HepG2 (cell line): ENCODE measurements around the gene PEF1. TPM values are rescaled to one million over a fixed set of nuclear protein-coding genes. Genes with fewer than 3 reads are reported as not detected.

Source experiments
- AHDC1 ChIP-seq: sonication (generic); formaldehyde crosslinking; IDR thresholded peaks from 2 replicates; pipeline ENCODE4 v1.5.1; 2020; ENCODE audit warnings: mild to moderate bottlenecking, missing genetic modification reagents, borderline replicate concordance
- DDIT3 ChIP-seq: sonication (generic); formaldehyde crosslinking; IDR thresholded peaks from 2 replicates; pipeline ENCODE4 v1.4.0; 2020; ENCODE audit warnings: mild to moderate bottlenecking, missing genetic modification reagents
- DMAP1 ChIP-seq: IDR thresholded peaks from 2 replicates; pipeline ENCODE4 v1.6.1; 2016
- GLI4 ChIP-seq: sonication (generic); formaldehyde crosslinking; IDR thresholded peaks from 2 replicates; pipeline ENCODE4 v1.5.1; 2020; ENCODE audit warnings: missing genetic modification reagents, mild to moderate bottlenecking, moderate library complexity, borderline replicate concordance
- IRF2 ChIP-seq: IDR thresholded peaks from 2 replicates; pipeline ENCODE4 v1.6.1; 2018; ENCODE audit warnings: missing genetic modification reagents, missing compliant biosample characterization
- MTF2 ChIP-seq: sonication (generic); formaldehyde crosslinking; IDR thresholded peaks from 2 replicates; pipeline ENCODE4 v1.5.0; 2020; ENCODE audit warnings: missing genetic modification reagents, borderline replicate concordance
- RERE ChIP-seq: IDR thresholded peaks from 2 replicates; pipeline ENCODE4 v1.6.1; 2016; ENCODE audit warnings: low read depth, missing genetic modification reagents, missing compliant biosample characterization
- SATB2 ChIP-seq: sonication (generic); formaldehyde crosslinking; IDR thresholded peaks from 2 replicates; pipeline ENCODE4 v1.5.0; 2020; ENCODE audit warnings: missing genetic modification reagents
- SMC3 ChIP-seq: IDR thresholded peaks from 2 replicates; pipeline ENCODE4 v1.6.1; 2011; ENCODE audit warnings: low read length, improper control_type of control experiment
- SNRNP70 ChIP-seq: fragments of 200-400 bp; formaldehyde crosslinking; IDR thresholded peaks from 2 replicates; pipeline ENCODE4 v1.6.1; 2017; ENCODE audit warnings: mild to moderate bottlenecking, low read depth, low read length, moderate library complexity
- TAF15 ChIP-seq: fragments of 200-400 bp; formaldehyde crosslinking; IDR thresholded peaks from one replicate; pipeline ENCODE4 v1.6.1; 2018; ENCODE audit warnings: mild to moderate bottlenecking, low read depth, low read length; ENCODE audit not compliant: poor library complexity, severe bottlenecking
- ZNF317 ChIP-seq: sonication (generic); formaldehyde crosslinking; IDR thresholded peaks from 2 replicates; pipeline ENCODE4 v1.5.0; 2020; ENCODE audit warnings: mild to moderate bottlenecking, missing genetic modification reagents
- ZNF446 ChIP-seq: sonication (generic); formaldehyde crosslinking; IDR thresholded peaks from 2 replicates; pipeline ENCODE4 v1.5.0; 2020; ENCODE audit warnings: mild to moderate bottlenecking, missing genetic modification reagents
- ZNF577 ChIP-seq: sonication (generic); formaldehyde crosslinking; IDR thresholded peaks from 2 replicates; pipeline ENCODE4 v1.4.0; 2020; ENCODE audit warnings: mild to moderate bottlenecking, low read depth, missing genetic modification reagents, borderline replicate concordance
- ZNF7 ChIP-seq: IDR thresholded peaks from 2 replicates; pipeline ENCODE4 v1.6.1; 2016; ENCODE audit warnings: missing biosample characterization, missing genetic modification reagents
- ZSCAN12 ChIP-seq: sonication (generic); formaldehyde crosslinking; IDR thresholded peaks from 2 replicates; pipeline ENCODE4 v1.9.0; 2021; ENCODE audit warnings: mild to moderate bottlenecking, missing genetic modification reagents
- ZSCAN25 ChIP-seq: sonication (generic); formaldehyde crosslinking; IDR thresholded peaks from 2 replicates; pipeline ENCODE4 v1.8.0; 2022; ENCODE audit warnings: mild to moderate bottlenecking, missing genetic modification reagents
- polyA plus RNA-seq, 8 experiments: library from polyadenylated mRNA; depleted of rRNA in 3 of 8; stranded (reverse) in 7 of 8; unstranded in 1 of 8; fragments of >200 nt; fragmentation: Illumina TruSeq in 4 of 8; extraction: Trizol in 4 of 8; gene quantifications; 2 replicates each; pipeline versions ENCODE4 v1.2.1 to v1.2.3, GENCODE V29; 2011 to 2016; ENCODE audit warnings: low read depth in 4 of 8, missing spikeins in 1 of 8, mixed read lengths in 1 of 8; ENCODE audit not compliant: insufficient read depth in 1 of 8
- total RNA-seq, 5 experiments: library from RNA; depleted of rRNA; stranded (reverse); fragments of >200 nt; fragmentation: Illumina TruSeq; extraction: Trizol; gene quantifications; 2 replicates each; pipeline ENCODE4 v1.2.3, GENCODE V29; 2016; ENCODE audit warnings: low read depth in 1 of 5

PEF1 gene
- total and polyA plus RNA-seq, 2 of the 13 experiments (the other 11 are each of a cell fraction or from before 2014, with no cell fraction given): 57.1 to 57.8 TPM

- TF ChIP-seq ZNF577 (CRISPR knock-in tag) (no peak), RERE (CRISPR knock-in tag) (no peak), IRF2 (peak; percentile 20; the same call in 1 of the 2 replicates), MTF2 (no peak), SATB2 (CRISPR knock-in tag) (no peak), SMC3 (peak; percentile 96), ZNF7 (CRISPR knock-in tag) (no peak), ZNF317 (no peak), DDIT3 (CRISPR knock-in tag) (no peak), ZSCAN25 (no peak), ZSCAN12 (CRISPR knock-in tag) (no peak), TAF15 (no peak), DMAP1 (no peak), ZNF446 (CRISPR knock-in tag) (no peak), AHDC1 (CRISPR knock-in tag) (no peak), GLI4 (no peak), SNRNP70 (no peak)
These were observed 50.7 kb downstream of the PEF1 start (continued) for GRCh38 chr1:31593770-31594632.
